GM21367 (cell line): ENCODE results near the gene HTR1D.
"Not testable (repeated sequence)": the region's sequence is repeated elsewhere in the genome, so short reads cannot be mapped to it uniquely, and the experiment has no call there.

Experiments
- ATAC-seq: cut with Tn5 transposase; IDR thresholded peaks from one replicate; pipeline ENCODE4 v1.9.1; 2021; ENCODE audit not compliant: unreplicated experiment

HTR1D gene

DNA sequence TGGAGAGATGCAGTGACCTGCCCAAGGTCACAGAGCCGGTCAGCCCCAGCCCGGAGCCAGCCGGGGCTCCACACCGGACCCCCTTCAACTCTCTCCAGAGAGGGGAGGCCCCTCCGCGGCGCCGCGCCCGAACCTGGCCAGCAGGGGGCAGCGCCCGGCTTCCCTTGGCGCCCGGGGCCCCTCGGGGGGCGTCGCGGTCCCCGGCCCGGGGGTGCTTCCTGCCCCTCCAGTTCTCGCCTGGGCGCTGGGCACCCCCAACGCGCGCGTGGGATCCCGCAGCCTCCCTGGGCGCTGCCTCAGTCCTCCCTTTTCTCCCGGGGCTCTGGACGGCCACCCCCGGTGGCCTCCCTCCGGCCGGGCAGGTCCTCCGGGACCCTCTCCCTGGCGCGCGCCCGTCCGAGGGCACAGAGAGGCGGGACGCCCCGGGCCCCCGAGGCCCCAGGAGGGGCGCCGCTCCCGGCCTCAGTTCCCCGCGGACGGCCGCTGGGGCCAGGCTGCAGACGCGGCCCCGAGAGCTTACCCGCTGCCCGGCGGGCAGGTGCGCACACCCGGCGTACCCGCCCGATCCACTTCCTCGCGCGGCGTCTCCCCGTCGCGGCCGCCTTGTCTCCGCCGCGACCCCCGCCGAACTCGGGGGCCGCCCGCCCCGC, 406 bp downstream of the HTR1D start:
- no peak for ATAC-seq

DNA sequence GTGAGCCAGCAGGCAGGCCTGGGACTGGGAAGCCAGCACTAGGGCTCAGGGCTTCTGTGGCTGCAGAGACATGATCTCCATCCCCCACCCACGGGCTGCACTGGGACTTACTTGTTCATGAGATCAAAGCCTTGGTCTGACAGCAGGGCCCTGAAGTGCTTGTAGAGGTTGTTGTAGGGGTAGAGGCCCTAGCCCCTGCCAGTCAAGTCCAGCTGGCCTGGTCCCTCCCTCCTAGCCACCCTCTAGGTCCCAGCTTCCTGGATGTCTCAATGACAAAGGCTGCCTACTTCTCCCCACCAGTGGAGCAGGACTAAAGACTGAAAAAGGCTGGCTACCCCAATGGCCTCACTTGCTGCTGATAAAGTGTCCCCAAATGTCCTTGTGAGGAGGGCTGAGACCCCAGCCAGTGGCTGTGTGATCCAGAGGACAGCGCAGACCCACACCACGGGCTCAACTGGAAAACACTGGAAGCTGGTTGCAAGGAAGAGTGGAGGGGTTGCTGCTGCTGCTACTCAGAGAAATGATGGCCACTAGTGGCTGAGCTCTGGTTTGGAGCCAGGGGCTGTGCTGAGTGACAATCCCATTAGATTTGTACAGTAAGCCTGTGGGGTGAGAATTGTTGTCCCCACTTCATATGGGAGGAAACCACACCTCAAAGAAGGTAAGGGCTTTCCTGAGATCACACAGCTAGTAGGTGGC, 1.4 kb downstream of the HTR1D start:
- ATAC-seq, result no peak

DNA sequence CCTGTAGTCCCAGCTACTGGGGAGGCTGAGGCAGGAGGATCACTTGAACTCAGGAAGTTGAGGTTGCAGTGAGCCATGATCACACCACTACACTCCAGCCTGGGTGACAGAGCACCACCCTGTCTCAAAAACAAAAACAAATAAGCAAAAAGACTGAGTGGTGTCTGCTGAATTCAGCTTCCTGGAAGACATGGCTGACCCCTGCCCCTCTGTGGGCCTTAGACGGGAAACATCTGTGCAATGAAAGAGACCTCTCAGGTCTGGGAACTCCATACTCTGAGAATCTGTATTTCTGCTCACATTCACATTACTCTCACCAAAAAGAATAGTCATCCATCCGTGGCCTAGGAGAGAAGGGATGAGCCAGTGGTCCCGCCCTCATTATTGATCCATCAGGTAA, 2.0 kb downstream of the HTR1D start:
- no peak for ATAC-seq

DNA sequence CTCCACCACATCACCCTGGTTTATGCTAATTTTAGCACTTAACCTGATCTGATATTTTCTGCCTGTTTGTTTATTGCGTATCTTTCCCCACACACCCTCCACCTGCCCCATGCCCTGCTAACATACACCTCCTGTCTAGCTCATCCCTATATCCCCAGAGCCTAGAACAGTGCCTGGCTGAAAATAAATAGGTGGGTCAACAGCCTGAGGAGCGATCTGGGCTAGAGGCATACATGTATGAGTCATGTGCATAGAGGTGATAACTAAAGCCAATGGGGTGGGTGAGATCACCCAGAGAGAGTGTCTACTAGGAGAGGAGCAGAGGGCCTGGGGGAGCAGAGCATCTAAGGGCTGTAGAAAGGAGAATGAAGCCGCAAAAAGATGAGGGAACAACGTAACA, 2.7 kb downstream of the HTR1D start:
- no peak for ATAC-seq

DNA sequence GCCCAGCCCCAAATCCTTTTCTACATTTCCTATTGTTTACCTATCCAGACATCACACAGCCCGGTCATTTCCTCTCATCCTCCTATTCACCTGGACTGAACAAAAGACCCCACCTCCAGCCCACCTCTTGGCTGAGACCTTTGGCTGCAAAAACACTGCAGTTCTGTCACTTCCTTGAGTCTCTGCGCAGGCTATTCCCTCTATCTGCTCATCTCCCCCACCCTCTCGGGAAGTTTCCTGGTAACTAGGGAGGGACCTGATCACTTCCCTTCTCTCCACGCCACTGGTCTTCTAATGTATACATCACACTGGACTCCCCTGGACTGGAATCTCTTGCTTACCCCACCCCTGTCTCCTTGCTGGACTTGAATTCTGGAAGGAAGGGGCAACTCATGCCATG, 5.3 kb downstream of the HTR1D start:
- no peak for ATAC-seq

DNA sequence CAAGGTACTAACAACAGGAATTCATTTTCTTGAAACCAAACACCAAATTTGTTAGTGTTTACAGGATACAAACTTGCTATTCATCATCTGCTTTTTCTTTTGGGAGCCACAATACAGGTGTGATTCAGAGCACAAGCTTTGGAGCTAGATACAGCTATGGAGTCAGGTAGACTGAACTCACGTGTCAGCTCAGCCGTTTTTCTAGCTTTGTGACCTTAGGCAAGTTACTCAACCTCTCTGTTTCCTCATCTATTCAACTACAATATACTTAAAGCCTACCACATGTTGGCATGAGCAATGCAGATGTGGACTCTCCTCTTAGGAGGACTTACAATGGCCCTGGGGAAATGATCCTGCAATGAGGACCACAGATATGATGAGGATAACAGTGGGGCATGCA, 6.3 kb downstream of the HTR1D start:
- ATAC-seq, result no peak

DNA sequence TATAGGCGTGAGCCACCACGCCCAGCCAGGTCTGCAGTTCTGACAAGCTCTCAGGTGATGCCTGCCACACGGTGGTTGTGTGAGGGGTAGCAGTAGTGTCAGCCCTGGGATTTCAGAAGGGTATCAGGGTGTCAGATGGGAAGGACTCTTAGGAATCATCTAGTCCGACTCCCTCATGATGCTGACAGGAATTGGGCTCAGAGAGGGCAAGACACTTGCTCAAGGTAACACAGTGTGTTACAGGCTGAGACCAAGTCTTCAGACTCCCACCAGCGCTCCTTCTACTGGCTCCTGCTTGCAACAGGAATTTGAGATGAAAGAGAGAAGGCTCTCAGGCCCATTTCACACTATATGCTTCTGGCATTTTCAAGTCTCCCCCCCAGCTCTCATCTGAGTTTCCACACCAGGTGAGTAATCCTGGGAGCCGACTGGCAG, 6.9 kb downstream of the HTR1D start:
- no peak for ATAC-seq

DNA sequence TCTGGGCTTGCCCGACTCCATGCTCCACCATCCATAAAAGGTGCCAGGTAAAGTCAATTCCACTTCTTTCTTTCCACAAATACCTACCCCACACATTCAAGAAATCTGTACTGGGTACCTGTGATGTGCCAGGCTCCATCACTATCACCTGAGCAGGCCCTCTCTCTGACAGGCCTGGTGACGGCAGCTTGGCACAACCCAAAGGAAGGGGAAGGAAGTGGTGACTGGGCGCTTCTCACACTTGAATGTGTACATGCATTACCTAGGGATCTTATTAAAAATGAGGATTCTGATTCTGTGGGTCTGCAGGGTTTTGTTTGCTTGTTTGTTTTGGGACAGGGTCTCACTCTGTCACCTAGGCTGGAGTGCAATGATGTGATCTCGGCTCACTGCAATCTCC, 7.5 kb downstream of the HTR1D start:
- ATAC-seq, result no peak

DNA sequence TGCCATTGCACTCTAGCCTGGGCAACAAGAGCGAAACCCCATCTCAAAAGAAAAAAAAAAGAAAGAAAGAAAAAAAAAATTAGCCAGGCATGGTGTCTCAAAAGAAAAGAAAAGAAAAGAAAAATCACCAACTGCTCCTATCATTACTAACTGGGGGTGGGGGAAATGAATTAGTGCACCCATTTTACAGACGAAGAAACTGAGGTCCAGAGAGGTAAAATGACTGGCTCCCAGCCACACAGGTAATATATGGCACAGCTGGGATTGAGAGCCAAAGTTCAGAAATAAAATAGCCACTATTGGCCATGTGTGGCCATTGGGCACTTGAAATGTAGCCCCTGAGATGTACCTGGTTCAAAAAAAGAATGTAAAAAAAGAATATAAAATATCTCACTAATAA, 8.8 kb downstream of the HTR1D start:
- ATAC-seq, result no peak

DNA sequence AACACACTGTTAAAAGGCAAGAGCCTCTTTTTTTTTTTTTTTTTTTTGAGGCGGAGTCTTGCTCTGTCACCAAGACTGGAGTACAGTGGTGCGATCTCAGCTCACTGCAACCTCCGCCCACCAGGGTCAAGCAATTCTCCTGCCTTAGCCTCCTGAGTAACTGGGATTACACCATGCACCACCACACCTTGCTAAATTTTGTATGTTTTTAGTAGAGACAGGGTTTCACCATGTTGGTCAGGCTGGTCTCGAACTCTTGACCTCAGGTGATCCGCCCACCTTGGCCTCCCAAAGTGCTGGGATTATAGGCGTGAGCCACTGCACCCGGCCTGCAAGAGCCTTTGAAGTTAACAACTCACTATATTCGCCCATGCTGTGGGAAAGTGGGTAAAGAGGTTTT, 9.6 kb downstream of the HTR1D start:
- not testable (repeated sequence) for ATAC-seq

DNA sequence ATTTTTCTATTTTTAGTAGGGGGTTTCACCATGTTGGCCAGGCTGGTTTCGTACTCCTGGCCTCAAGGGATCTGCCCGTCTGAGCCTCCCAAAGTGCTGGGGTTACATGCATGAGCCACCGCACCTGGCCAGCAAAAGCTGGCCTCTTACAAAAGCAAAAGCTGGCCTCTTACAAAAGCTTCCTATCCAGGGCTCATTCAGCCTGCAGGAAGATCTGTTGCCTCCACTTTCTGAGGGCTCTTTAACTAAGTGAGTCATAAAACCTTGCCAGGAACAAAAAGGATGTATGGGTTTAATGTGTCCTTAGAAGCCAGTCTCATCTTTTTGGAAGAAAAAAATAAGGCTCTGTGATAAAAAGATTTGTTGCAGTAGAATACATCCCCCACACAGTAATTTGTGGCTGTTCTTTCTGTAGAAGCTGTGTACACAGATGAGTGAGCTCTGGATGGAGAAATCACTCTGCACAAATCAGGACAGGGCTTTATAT, 15.0 kb downstream of the HTR1D start:
- no peak for ATAC-seq

DNA sequence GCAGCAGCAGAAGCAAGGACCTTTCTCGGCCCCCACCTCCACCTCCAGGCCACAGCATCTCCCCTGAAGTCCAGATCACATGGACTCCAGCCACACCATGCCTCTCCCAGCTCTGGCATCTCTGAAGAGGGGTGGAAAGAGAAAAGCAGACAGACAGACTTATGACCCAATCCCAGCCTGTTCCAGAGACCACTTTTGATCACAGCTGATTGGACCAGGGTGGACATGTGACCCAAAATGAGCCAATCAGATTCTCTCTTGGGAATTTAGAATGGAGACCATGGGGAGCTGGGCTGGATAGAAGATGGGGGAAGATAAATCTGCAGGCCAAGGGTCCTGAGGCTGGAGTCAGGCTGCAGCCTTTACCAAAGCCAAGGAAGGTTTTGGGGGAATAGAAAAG, 16.4 kb downstream of the HTR1D start:
- no peak for ATAC-seq

DNA sequence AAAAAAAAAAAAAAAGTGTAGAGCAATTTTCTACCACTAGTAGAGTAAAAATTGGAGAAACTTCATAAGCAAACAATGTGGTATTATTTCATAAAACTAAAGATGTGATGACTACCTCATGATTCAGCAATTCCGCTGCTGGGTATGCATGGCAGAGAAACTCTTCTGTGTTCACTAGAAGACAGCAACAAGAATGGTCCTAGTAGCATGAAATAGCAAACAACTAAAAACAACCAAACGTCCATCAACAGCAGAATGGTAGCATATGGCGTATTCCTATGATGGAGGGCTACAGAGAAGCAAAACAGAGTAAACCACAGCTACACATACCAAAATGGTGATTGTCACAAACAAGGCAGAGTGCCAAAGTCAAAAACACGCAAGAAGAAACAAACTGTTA, 18.9 kb downstream of the HTR1D start:
- no peak for ATAC-seq

DNA sequence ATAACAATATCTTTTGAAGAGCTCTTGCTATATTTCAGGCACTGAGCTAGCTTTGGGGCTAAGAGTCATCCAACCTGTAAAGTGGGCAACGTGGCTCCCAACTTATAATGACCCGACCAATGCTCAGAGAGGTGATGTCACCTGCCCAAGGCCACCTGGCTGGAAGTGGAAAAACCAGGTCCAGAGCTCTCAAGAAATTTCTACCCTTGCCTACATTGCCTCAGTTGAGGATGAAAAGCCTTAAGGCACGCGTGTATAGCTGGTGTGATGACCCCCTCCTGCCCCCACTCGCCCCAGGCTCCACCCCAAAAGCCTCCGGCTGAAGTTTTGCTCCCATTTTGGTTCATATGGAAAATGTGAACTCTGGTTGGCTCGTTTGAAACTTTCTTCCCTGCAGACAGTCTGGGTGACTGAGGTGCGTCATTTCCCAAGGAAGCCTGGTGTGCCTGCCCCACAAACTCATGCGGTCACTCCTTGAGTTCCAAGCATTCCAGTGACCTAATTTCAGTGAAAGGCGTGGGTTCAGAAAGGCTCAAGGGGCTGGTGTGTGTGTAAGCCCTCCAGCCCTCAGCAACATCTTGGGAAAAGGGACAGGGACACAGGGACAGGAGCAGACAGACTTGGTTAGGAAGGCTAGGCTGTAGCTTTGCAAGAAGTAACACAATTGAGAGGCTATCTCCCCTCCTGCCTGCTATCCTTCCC, 20.5 kb downstream of the HTR1D start:
- no peak for ATAC-seq

DNA sequence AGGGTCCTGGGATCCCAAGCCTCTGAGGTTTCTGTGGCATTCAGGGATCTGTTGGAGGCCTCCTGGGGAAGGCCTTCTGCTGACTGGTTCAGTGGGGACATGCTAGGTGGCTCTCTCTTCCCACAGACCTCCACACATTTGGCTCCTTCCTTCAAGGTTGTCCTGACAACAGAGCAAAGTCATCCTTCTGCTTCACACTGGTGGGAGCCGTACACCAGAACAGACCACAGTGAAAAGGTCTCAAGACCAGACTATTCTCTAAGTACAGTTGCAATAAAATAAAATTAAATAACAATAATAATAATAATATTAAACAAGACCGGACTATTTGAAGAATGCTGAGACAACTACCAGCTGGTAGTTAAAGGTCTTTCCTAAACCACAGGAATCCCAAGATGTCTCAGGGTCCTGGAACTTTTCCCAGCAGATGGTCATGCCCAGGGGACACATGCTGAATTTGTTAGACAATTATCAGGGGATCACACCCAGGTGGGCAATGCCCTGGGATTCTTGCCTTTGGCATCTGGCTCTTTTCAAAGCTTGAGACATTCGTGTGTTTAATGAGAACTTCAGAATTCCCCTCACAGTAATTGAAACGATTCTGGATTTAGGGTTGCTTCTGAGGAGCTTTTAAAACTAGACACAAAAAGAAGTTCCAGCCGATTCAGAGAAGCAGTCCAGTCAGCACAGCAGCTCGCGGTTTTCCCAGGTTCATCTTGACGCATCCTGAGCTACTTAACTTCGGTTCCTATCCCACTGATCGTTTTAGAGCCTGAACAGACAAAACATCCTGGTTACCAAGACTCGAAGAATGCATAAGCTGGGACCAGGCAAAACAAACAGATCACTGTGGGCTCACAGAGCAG, 22.9 kb downstream of the HTR1D start:
- no peak for ATAC-seq

DNA sequence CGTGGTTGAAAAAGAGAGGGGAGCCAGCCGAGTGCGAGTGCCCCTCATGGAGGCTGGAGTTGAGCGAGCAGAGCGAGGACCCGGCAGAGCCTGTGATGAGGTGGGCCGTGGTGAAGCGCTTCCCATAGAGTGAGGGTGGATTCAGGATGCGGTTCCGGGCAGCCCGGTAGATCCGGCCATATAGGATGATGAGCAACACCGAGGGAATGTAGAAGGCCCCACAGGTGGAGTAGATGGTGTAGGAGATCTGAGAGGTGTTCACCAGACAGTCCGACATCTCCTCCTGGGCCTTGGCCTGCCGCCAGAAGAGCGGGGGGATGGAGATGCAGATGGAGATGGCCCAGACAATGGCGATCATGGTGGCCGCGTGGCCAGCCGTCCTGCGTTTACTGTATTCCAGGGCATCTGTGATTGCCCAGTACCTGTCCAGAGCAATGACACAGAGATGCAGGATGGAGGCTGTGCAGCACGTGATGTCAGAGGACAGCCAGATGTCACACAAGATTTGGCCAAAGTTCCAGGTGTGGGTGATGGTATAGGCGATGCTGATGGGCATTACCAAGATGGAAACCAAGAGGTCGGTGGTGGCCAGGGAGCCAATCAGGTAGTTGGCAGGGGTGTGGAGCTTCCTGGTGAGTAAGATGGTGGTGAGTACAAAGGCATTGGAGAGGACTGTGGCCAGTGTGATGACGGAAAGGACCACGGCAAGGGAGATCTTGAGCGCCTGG, 23.7 kb downstream of the HTR1D start:
- no peak for ATAC-seq

DNA sequence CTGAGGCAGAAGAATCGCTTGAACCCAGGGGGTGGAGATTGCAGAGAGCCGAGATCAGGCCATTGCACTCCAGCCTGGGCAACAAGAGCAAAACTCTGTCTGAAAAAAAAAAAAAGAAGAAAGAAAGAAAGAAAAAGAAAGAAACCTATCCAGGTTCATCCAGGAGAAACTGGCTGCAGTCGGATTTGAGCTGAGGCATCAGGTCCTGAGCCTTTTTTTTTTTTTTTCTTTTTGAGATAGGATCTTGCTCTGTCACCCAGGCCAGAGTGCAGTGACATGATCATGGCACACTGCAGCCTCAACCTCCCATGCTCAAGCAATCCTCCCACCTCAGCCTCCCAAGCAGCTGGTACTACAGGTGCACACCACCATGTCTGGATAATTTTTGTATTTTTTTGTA, 26.1 kb downstream of the HTR1D start:
- no peak for ATAC-seq

DNA sequence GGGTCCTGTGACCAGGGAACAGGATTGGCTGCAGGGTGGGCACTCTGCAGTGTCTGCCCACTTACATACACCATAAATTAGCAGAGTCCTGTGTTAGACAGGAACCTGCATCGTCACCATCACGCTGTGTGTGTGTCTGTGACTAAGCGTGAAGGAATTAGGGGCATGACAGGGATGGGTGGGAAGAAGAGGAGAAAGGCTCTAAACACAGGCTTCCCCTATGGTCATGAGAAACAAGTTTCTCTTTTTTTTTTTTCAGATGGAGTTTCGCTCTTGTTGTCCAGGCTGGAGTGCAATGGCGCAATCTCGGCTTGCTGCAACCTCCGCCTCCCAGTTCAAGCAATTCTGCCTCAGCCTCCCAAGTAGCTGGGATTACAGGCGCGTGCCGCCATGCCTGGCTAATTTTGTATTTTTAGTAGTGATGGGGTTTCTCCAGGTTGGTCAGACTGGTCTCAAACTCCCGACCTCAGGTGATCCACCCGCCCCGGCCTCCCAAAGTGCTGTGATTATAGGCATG, 28.3 kb downstream of the HTR1D start:
- ATAC-seq, result not testable (repeated sequence)

DNA sequence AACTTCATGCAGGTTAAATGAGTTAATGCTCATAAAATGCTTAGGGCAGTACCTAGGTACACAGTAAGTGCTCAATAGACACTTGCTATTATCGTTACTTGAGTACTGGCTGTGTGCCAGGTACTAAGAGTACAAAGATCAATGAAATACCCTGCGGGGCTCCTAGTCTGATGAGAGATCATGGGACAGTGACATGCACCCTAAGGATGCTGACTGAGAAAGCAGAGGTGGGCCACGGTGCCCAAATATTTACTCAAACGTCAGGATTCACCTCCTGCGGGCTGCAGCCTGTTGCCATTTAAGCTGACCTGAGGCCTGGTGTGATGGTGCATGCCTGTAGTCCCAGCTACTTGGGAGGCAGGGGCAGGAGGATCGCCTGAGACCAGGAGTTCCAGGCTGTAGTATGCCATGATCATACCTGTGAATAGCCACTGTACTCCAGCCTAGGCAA, 28.8 kb downstream of the HTR1D start:
- ATAC-seq, result no peak

DNA sequence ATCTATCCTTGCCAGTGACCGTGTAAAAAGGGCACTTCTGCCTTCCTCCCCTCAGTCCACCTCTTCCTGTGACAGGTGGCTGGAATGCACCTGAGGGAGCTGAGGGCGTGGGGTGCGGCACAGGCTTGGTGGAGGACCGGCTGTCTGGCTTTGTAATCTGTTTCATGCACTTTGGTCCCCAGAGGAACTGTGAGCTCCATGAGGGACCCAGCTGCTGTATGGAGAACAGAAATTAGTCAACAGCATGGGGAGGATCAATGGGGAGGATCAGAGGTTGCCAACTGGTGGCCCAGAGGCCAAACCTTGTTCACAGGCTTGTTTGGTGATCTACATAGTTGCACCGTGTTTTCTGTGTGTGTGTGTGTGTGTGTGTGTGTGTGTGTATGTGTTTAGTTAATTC, 29.7 kb downstream of the HTR1D start:
- no peak for ATAC-seq
